Measurements from ENCODE around the gene DCAF8.

GRCh38 chr1:160192234-160192633, 70.1 kb downstream of the DCAF8 start:
- TF ChIP-seq POLR2AphosphoS5 (IDR thresholded peaks at IDR 0.05; ENCODE audit: insufficient read depth, low read depth, low read length), result no peak
- TF ChIP-seq CTCF (IDR thresholded peaks at IDR 0.05; ENCODE audit: extremely low read depth in 1 of 2, insufficient read depth in 1 of 2, low read depth in 1 of 2, low read length in 2 of 2), result no peak
- TF ChIP-seq JUN (IDR thresholded peaks at IDR 0.05; ENCODE audit: borderline replicate concordance, insufficient read depth, insufficient read length, low read depth), result no peak
- no peak for TF ChIP-seq EZH2 (IDR thresholded peaks at IDR 0.05; ENCODE audit: borderline replicate concordance, low read depth, low read length, severe bottlenecking)

Data from endothelial cell of umbilical vein (primary cell).